Mammary epithelial cell (primary cell): ENCODE results near the gene MAML2.

Source experiments
- CTCF ChIP-seq, 2 donors: IDR thresholded peaks in 1 of 2; conservative IDR thresholded peaks in 1 of 2; 2 replicates each; pipeline ENCODE4 v1.5.1; 2011 to 2012; ENCODE audit warnings: inconsistent platforms in 2 of 2, low read length in 2 of 2, mild to moderate bottlenecking in 2 of 2, control low read depth in 1 of 2, low read depth in 1 of 2; ENCODE audit not compliant: insufficient read depth in 1 of 2; ENCODE audit errors: extremely low read depth in 1 of 2
- EZH2 ChIP-seq: IDR thresholded peaks from 2 replicates; pipeline ENCODE4 v1.6.1; 2012; ENCODE audit warnings: low read length, inconsistent platforms, borderline replicate concordance

DNA sequence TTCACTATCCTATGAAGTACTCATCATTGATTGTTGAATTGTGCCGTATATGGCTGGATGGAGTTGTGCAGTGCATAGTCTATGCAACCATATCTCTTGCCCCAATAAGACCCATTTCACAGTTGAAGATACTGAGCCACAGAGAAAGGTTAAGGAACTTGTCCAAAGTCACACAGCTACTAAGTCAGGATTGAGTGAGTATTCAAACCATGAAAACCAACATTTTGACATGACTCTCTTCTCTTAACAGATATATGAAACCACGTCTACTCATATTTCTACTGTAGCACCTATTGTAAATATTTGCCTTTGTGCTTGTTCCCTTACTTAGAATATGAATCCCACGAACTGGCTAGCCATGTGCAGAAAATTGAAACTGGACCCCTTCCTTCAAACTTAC, 58.1 kb downstream of the MAML2 start:
- no peak for TF ChIP-seq CTCF (conservative IDR thresholded peaks at IDR 0.05 in 1 of 2, IDR thresholded peaks at IDR 0.05 in 1 of 2; ENCODE audit: extremely low read depth in 1 of 2, insufficient read depth in 1 of 2, low read depth in 1 of 2, low read length in 2 of 2)
- no peak for TF ChIP-seq EZH2
